ENCODE data around the gene CLK3.
A peak's percentile ranks its signal among the peaks of the same experiment; 100 is the strongest.

CLK3 gene

DNA sequence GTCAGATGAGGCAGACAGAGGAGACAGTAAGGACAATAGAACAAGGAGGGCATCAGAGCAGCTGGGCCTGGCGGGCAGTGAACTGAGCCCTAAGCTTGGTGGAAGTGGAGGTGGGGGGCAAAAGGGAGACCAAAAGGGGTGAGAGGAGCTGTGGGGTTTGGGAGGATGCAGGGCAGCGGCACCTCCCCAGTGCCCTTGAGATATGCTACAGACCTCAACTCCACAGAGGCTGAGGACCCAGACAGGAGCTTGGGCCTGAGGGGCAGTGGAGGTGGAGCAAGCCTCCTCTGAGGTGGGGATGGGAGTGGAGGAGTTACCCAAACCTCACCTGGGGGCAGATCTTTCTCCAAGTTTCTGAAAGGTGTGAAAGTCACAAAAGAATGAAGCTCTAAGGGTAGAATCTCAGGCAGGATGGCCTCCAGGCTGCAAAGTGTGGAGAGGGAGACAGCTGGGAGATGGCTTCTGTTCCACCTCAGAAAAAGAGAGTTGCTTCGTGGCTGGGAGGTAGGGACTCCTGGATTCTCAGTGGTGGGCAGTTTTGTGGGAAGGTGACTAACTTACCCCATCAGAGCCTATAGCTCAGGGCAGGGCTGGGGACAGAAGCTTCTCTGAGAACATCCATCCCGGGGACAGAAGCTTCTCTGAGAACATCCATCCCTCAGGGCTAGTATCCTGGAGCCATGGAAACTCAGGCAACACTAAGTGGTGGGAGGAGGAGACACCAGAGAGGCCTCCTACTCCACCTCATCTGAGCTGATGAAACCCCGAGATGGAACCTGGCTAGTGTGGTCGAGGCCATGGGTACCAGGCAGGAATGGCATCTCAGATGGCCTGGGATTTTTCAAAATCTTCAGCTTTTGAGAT is 2.3 kb upstream of the CLK3 start:
- no CpG with 5 or more reads among the region's 6 CpGs for WGBS (ENCODE audit: insufficient coverage, insufficient read length)

GRCh38 chr15:74613953-74614743 is 1.5 kb upstream of the CLK3 start:
- no peak for DNase-seq (ENCODE audit: low read depth, low spot score)
- peaks cover 2% of the 10 kb centered on the region; the same call in 1 of the 2 replicates for H3K36me3 ChIP-seq (ENCODE audit: control insufficient read depth, insufficient read depth, low read length)
- peak overlapping the region; percentile 92; the same call in 1 of the 2 replicates for H3K4me3 ChIP-seq (ENCODE audit: low read length)
- H3K27ac ChIP-seq (ENCODE audit: low read length), result no peak overlapping the region
- no CpG with 5 or more reads among the region's 38 CpGs for WGBS (ENCODE audit: insufficient coverage, insufficient read length)
- no peaks in the 10 kb centered on the region for H3K4me1 ChIP-seq (ENCODE audit: control insufficient read depth, insufficient read depth, low read length)
- H3K27me3 ChIP-seq (ENCODE audit: control insufficient read depth, insufficient read depth, low read length), result no peaks in the 10 kb centered on the region
- no peaks in the 10 kb centered on the region for H3K9me3 ChIP-seq (ENCODE audit: control insufficient read depth, insufficient read depth, low read length)

More for the DNA sequence above, 2.3 kb upstream of the CLK3 start:
- Histone ChIP-seq H3K9me3 (ENCODE audit: control insufficient read depth, insufficient read depth, low read length) (no peaks in the 10 kb centered on the region), H3K36me3 (ENCODE audit: control insufficient read depth, insufficient read depth, low read length) (no peaks in the 10 kb centered on the region), H3K4me3 (ENCODE audit: low read length) (no peak overlapping the region), H3K27ac (ENCODE audit: low read length) (no peak overlapping the region), H3K27me3 (ENCODE audit: control insufficient read depth, insufficient read depth, low read length) (no peaks in the 10 kb centered on the region), H3K4me1 (ENCODE audit: control insufficient read depth, insufficient read depth, low read length) (no peaks in the 10 kb centered on the region)
- DNase-seq (ENCODE audit: low read depth, low spot score), result no peak

GRCh38 chr15:74614744-74615507 is 710 bp upstream of the CLK3 start:
- Histone ChIP-seq H3K27ac (ENCODE audit: low read length) (no peak overlapping the region), H3K4me3 (ENCODE audit: low read length) (peak overlapping the region; percentile 92), H3K4me1 (ENCODE audit: control insufficient read depth, insufficient read depth, low read length) (no peaks in the 10 kb centered on the region), H3K9me3 (ENCODE audit: control insufficient read depth, insufficient read depth, low read length) (no peaks in the 10 kb centered on the region), H3K36me3 (ENCODE audit: control insufficient read depth, insufficient read depth, low read length) (peaks cover 6% of the 10 kb centered on the region), H3K27me3 (ENCODE audit: control insufficient read depth, insufficient read depth, low read length) (no peaks in the 10 kb centered on the region)
- no peak for DNase-seq (ENCODE audit: low read depth, low spot score)
- WGBS (ENCODE audit: insufficient coverage, insufficient read length), result no CpG with 5 or more reads among the region's 76 CpGs

GRCh38 chr15:74616366-74616939 is 817 bp downstream of the CLK3 start:
- H3K36me3 ChIP-seq (ENCODE audit: control insufficient read depth, insufficient read depth, low read length), result peaks cover 19% of the 10 kb centered on the region
- H3K27me3 ChIP-seq (ENCODE audit: control insufficient read depth, insufficient read depth, low read length), result no peaks in the 10 kb centered on the region
- no CpG with 5 or more reads among the region's 18 CpGs for WGBS (ENCODE audit: insufficient coverage, insufficient read length)
- peak overlapping the region; percentile 92 for H3K4me3 ChIP-seq (ENCODE audit: low read length)
- H3K4me1 ChIP-seq (ENCODE audit: control insufficient read depth, insufficient read depth, low read length), result 0 out of 2 replicates have a peak, but pooled peaks cover 2% of the 10 kb centered on the region
- no peak overlapping the region for H3K27ac ChIP-seq (ENCODE audit: low read length)
- no peaks in the 10 kb centered on the region for H3K9me3 ChIP-seq (ENCODE audit: control insufficient read depth, insufficient read depth, low read length)
- no peak for DNase-seq (ENCODE audit: low read depth, low spot score)

- Histone ChIP-seq H3K27me3 (ENCODE audit: control insufficient read depth, insufficient read depth, low read length) (no peaks in the 10 kb centered on the region), H3K4me3 (ENCODE audit: low read length) (no peak overlapping the region), H3K9me3 (ENCODE audit: control insufficient read depth, insufficient read depth, low read length) (no peaks in the 10 kb centered on the region), H3K27ac (ENCODE audit: low read length) (no peak overlapping the region), H3K36me3 (ENCODE audit: control insufficient read depth, insufficient read depth, low read length) (peaks cover 22% of the 10 kb centered on the region), H3K4me1 (ENCODE audit: control insufficient read depth, insufficient read depth, low read length) (0 out of 2 replicates have a peak, but pooled peaks cover 2% of the 10 kb centered on the region)
- no peak for DNase-seq (ENCODE audit: low read depth, low spot score)
Observed at GRCh38 chr15:74616996-74617395, 1.4 kb downstream of the CLK3 start.

- Histone ChIP-seq H3K36me3 (ENCODE audit: control insufficient read depth, insufficient read depth, low read length) (peaks cover 39% of the 10 kb centered on the region), H3K4me1 (ENCODE audit: control insufficient read depth, insufficient read depth, low read length) (0 out of 2 replicates have a peak, but pooled peaks cover 2% of the 10 kb centered on the region), H3K27ac (ENCODE audit: low read length) (no peak overlapping the region), H3K4me3 (ENCODE audit: low read length) (no peak overlapping the region), H3K9me3 (ENCODE audit: control insufficient read depth, insufficient read depth, low read length) (no peaks in the 10 kb centered on the region), H3K27me3 (ENCODE audit: control insufficient read depth, insufficient read depth, low read length) (no peaks in the 10 kb centered on the region)
- no peak for DNase-seq (ENCODE audit: low read depth, low spot score)
- WGBS (ENCODE audit: insufficient coverage, insufficient read length), result no CpG with 5 or more reads among the region's 15 CpGs
Observed at GRCh38 chr15:74618841-74619596, 3.4 kb downstream of the CLK3 start.

DNA sequence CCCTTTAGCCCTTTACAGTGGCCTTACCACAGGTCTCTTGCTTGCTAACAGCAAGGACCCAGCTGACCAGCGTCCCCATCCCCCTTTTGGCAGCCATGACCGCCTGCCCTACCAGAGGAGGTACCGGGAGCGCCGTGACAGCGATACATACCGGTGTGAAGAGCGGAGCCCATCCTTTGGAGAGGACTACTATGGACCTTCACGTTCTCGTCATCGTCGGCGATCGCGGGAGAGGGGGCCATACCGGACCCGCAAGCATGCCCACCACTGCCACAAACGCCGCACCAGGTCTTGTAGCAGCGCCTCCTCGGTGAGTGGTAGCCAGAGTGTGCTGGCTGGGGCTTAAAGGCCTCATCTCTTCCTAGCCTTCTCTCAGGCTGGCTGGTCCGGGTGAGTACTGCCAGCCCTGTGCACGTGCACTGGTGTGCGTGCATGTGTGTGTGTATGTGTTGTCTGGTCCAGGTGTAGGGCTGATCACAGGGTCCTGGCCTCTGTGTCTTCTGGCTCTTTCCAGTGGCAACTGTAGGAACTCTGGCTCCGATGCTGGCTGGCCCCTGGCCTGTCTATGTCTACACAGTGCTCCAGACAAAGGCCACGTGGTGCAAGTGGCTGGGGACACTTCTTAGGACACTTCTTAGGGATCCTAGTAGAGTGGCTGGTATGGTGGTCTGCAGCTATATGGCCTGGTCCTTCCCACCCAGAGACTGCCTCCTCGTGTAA is 4.4 kb downstream of the CLK3 start:
- WGBS (ENCODE audit: insufficient coverage, insufficient read length), result no CpG with 5 or more reads among the region's 27 CpGs
- H3K9me3 ChIP-seq (ENCODE audit: control insufficient read depth, insufficient read depth, low read length), result no peaks in the 10 kb centered on the region
- H3K4me1 ChIP-seq (ENCODE audit: control insufficient read depth, insufficient read depth, low read length), result 0 out of 2 replicates have a peak, but pooled peaks cover 2% of the 10 kb centered on the region
- no peaks in the 10 kb centered on the region for H3K27me3 ChIP-seq (ENCODE audit: control insufficient read depth, insufficient read depth, low read length)
- no peak overlapping the region for H3K27ac ChIP-seq (ENCODE audit: low read length)
- DNase-seq (ENCODE audit: low read depth, low spot score), result no peak
- no peak overlapping the region for H3K4me3 ChIP-seq (ENCODE audit: low read length)
- peaks cover 49% of the 10 kb centered on the region for H3K36me3 ChIP-seq (ENCODE audit: control insufficient read depth, insufficient read depth, low read length)

- WGBS (ENCODE audit: insufficient coverage, insufficient read length), result no CpG with 5 or more reads among the region's 23 CpGs
Observed at GRCh38 chr15:74620636-74621545, 5.3 kb downstream of the CLK3 start.

More at GRCh38 chr15:74620636-74621545, 5.3 kb downstream of the CLK3 start:
- Histone ChIP-seq H3K4me3 (ENCODE audit: low read length) (no peak overlapping the region), H3K36me3 (ENCODE audit: control insufficient read depth, insufficient read depth, low read length) (peaks cover 57% of the 10 kb centered on the region), H3K9me3 (ENCODE audit: control insufficient read depth, insufficient read depth, low read length) (no peaks in the 10 kb centered on the region), H3K27me3 (ENCODE audit: control insufficient read depth, insufficient read depth, low read length) (no peaks in the 10 kb centered on the region), H3K27ac (ENCODE audit: low read length) (no peak overlapping the region), H3K4me1 (ENCODE audit: control insufficient read depth, insufficient read depth, low read length) (0 out of 2 replicates have a peak, but pooled peaks cover 2% of the 10 kb centered on the region)
- peak; percentile 71 for DNase-seq (ENCODE audit: low read depth, low spot score)
